ENCODE measurements around the gene RAB11A.

DNA sequence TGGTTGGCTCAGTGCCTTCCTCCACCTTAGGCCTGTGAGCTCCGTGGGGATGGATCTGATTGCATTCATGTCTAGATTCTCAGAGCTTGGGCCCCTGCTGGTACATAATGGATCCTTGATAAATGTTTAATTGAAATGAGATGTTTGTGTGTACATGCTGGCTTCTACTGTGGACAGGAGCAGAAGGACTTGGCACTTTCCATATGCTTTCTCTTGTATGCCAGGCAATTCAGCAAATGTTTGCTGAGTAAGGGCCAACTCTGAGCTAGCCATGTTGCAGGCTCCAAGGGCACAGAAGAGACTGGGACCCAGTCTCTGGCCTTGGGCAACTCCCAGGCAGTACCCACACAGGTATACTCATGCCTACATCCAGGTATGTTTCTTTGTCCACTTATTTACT, 67.0 kb downstream of the RAB11A start:
- TF ChIP-seq POLR2AphosphoS5 (IDR thresholded peaks at IDR 0.05; ENCODE audit: low read depth, low read length) (no peak), POLR2A (IDR thresholded peaks at IDR 0.05; ENCODE audit: low read depth, low read length) (no peak), TAF1 (IDR thresholded peaks at IDR 0.05; ENCODE audit: low read depth, low read length) (no peak), SPI1 (IDR thresholded peaks at IDR 0.05; ENCODE audit: low read depth, low read length) (no peak), POU2F2 (IDR thresholded peaks at IDR 0.05; ENCODE audit: low read depth, low read length) (no peak), PAX5 (IDR thresholded peaks at IDR 0.05; ENCODE audit: insufficient read depth, low read length, severe bottlenecking) (no peak)

Data from GM12891 (cell line).